ENCODE measurements around the gene GARIN1A. TPM values are rescaled to one million over a fixed set of nuclear protein-coding genes. Genes with fewer than 3 reads are reported as not detected.

Gene GARIN1A
- total and polyA plus RNA-seq, 2 experiments from 2014 or later, result 0.67 to 1.7 TPM

GRCh38 chr7:128710481-128710880 is 38.4 kb downstream of the GARIN1A start:
- WGBS (ENCODE audit: low lambda C conversion rate, missing lambda C conversion rate), result 94% methylated on average over 6 of the region's 6 CpGs
- no peaks in the 10 kb centered on the region for H3K9me2 ChIP-seq (replicated peaks; ENCODE audit: insufficient read depth)
- H2AFZ ChIP-seq, result no peak overlapping the region
- H3K4me2 ChIP-seq, result no peak overlapping the region
- no peaks in the 10 kb centered on the region for H3K27me3 ChIP-seq
- TF ChIP-seq EZH2 (IDR thresholded peaks at IDR 0.05; ENCODE audit: borderline replicate concordance) (no peak), EZH2phosphoT487 (IDR thresholded peaks at IDR 0.05; ENCODE audit: low read depth, severe bottlenecking, unreplicated experiment) (no peak)
- TF ChIP-seq, protein P1, sequence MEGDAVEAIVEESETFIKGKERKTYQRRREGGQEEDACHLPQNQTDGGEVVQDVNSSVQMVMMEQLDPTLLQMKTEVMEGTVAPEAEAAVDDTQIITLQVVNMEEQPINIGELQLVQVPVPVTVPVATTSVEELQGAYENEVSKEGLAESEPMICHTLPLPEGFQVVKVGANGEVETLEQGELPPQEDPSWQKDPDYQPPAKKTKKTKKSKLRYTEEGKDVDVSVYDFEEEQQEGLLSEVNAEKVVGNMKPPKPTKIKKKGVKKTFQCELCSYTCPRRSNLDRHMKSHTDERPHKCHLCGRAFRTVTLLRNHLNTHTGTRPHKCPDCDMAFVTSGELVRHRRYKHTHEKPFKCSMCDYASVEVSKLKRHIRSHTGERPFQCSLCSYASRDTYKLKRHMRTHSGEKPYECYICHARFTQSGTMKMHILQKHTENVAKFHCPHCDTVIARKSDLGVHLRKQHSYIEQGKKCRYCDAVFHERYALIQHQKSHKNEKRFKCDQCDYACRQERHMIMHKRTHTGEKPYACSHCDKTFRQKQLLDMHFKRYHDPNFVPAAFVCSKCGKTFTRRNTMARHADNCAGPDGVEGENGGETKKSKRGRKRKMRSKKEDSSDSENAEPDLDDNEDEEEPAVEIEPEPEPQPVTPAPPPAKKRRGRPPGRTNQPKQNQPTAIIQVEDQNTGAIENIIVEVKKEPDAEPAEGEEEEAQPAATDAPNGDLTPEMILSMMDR (IDR thresholded peaks at IDR 0.05; ENCODE audit: poor library complexity), result no peak
- H3K36me3 ChIP-seq (replicated peaks; ENCODE audit: insufficient read depth, low read depth), result no peaks in the 10 kb centered on the region
- no peak overlapping the region for H3K4me3 ChIP-seq
- H3K27ac ChIP-seq, result no peak overlapping the region
- no peaks in the 10 kb centered on the region for H4K20me1 ChIP-seq (ENCODE audit: insufficient read depth, poor library complexity, severe bottlenecking)
- H3K4me1 ChIP-seq (ENCODE audit: insufficient read depth), result no peaks in the 10 kb centered on the region
- no peaks in the 10 kb centered on the region for H3K9me3 ChIP-seq (ENCODE audit: low read depth)
- no peak for DNase-seq (ENCODE audit: low spot score)
- no peaks in the 10 kb centered on the region for H3K79me2 ChIP-seq

DNA sequence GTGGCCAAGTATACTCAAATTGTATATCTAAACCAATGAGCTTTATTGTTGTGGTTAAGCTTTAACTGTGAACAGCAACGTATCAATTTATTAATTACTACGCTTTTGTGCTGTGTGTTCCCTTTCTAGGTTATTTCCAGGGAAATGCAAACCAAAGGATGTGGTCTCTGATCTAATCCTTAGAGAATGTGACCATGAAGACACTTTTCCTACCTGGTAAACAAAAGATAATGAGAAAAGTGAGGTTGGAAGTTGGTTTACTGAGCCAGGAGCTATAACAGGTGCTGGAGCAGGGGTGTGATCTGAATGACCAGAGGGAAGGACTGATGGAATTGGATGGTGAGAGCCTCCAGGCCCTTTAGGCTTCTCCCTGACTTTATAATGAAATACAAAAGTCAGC is 41.7 kb downstream of the GARIN1A start:
- H3K9me3 ChIP-seq (ENCODE audit: low read depth), result no peaks in the 10 kb centered on the region
- no peak overlapping the region for H3K4me2 ChIP-seq
- H3K36me3 ChIP-seq (replicated peaks; ENCODE audit: insufficient read depth, low read depth), result no peaks in the 10 kb centered on the region
- DNase-seq (ENCODE audit: low spot score), result no peak
- H2AFZ ChIP-seq, result no peak overlapping the region
- TF ChIP-seq, protein P1 (IDR thresholded peaks at IDR 0.05; ENCODE audit: poor library complexity), result no peak
- no peak for TF ChIP-seq EZH2phosphoT487 (IDR thresholded peaks at IDR 0.05; ENCODE audit: low read depth, severe bottlenecking, unreplicated experiment)
- no peak for TF ChIP-seq EZH2 (IDR thresholded peaks at IDR 0.05; ENCODE audit: borderline replicate concordance)
- 91% methylated on average over 2 of the region's 2 CpGs for WGBS (ENCODE audit: low lambda C conversion rate, missing lambda C conversion rate)
- no peak overlapping the region for H3K4me3 ChIP-seq
- H3K4me1 ChIP-seq (ENCODE audit: insufficient read depth), result no peaks in the 10 kb centered on the region
- H3K27ac ChIP-seq, result no peak overlapping the region
- no peaks in the 10 kb centered on the region for H4K20me1 ChIP-seq (ENCODE audit: insufficient read depth, poor library complexity, severe bottlenecking)
- H3K27me3 ChIP-seq, result no peaks in the 10 kb centered on the region
- H3K79me2 ChIP-seq, result no peaks in the 10 kb centered on the region
- no peaks in the 10 kb centered on the region for H3K9me2 ChIP-seq (replicated peaks; ENCODE audit: insufficient read depth)

DNA sequence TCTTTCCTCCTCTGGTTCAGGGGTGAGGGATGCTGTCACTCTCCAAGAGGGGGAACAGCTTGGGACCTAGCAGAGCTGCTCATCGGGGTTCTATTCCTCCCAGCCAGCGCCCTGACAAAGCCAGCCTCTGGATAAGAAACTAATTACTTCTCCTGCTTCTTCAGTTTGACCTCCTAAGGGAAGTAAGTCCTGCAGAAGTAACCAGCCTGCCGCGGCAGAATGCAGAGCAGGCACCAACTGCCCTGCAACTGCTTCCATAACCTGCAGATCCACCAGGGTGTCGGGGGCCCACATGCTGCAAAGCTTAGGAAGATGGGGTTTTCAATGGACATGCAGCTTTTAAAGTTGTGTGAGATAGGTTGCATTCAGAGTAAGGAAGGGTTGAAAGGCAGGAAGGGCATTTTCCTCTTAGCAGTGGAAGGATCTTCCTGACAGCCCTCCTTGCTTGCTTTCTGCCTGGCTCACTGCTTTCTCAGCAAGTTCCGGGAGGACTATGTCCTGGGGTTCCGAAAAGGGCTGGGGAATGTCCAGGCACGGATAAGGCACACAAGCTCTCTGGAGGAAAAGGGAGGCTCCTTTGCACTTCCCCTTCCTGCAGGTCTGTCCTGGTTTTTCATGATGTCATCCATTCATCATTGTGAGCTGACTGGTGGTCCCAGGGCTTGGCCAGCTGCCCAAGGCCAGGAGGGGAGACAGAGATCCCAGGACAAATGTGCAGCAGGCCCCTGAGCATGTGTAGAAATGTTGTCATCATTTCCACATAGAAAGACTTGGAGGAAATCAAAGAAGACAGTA is 42.8 kb downstream of the GARIN1A start:
- H3K36me3 ChIP-seq (replicated peaks; ENCODE audit: insufficient read depth, low read depth), result no peaks in the 10 kb centered on the region
- H3K9me2 ChIP-seq (replicated peaks; ENCODE audit: insufficient read depth), result no peaks in the 10 kb centered on the region
- no peak for DNase-seq (ENCODE audit: low spot score)
- 87% methylated on average over 8 of the region's 8 CpGs for WGBS (ENCODE audit: low lambda C conversion rate, missing lambda C conversion rate)
- no peak overlapping the region for H2AFZ ChIP-seq
- no peaks in the 10 kb centered on the region for H3K4me1 ChIP-seq (ENCODE audit: insufficient read depth)
- H3K27ac ChIP-seq, result no peak overlapping the region
- H3K9me3 ChIP-seq (ENCODE audit: low read depth), result no peaks in the 10 kb centered on the region
- no peak overlapping the region for H3K4me3 ChIP-seq
- H3K79me2 ChIP-seq, result no peaks in the 10 kb centered on the region
- no peak overlapping the region for H3K4me2 ChIP-seq
- H4K20me1 ChIP-seq (ENCODE audit: insufficient read depth, poor library complexity, severe bottlenecking), result no peaks in the 10 kb centered on the region
- no peaks in the 10 kb centered on the region for H3K27me3 ChIP-seq
- TF ChIP-seq EZH2phosphoT487 (IDR thresholded peaks at IDR 0.05; ENCODE audit: low read depth, severe bottlenecking, unreplicated experiment), result no peak
- no peak for TF ChIP-seq EZH2 (IDR thresholded peaks at IDR 0.05; ENCODE audit: borderline replicate concordance)
- TF ChIP-seq, protein P1 (IDR thresholded peaks at IDR 0.05; ENCODE audit: poor library complexity), result no peak
